Neural cell (in vitro differentiated cells): ENCODE results near the gene MANBA. TPM values are rescaled to one million over a fixed set of nuclear protein-coding genes. Genes with fewer than 3 reads are reported as not detected.

ENCODE experiments used
- H2AFZ ChIP-seq: fragments of 200-600, 300-800 bp; sonication (generic), shearing (Covaris generic); 2 replicates; pipeline ENCODE4 v1.6.0; 2014; ENCODE audit warnings: low read depth, mild to moderate bottlenecking, antibody characterized with exemption, low read length, moderate library complexity
- H3F3A ChIP-seq: fragments of 200-600 bp; shearing (Covaris generic); 2 replicates; pipeline ENCODE4 v1.6.1; 2016; ENCODE audit warnings: mild to moderate bottlenecking, moderate library complexity, mixed read lengths, antibody characterized with exemption, low read length; ENCODE audit not compliant: insufficient read depth, poor library complexity, severe bottlenecking
- H3K27ac ChIP-seq: fragments of 200-600, 300-800 bp; sonication (generic), shearing (Covaris generic); 2 replicates; pipeline ENCODE4 v1.5.1; 2014; ENCODE audit warnings: mild to moderate bottlenecking, low read length, moderate library complexity
- H3K27me3 ChIP-seq: fragments of 300-800, 200-600 bp; sonication (generic), shearing (Covaris generic); 2 replicates; pipeline ENCODE4 v1.6.0; 2014; ENCODE audit warnings: mild to moderate bottlenecking, low read depth, low read length, moderate library complexity; ENCODE audit not compliant: insufficient read depth
- H3K36me3 ChIP-seq: fragments of 300-800, 200-600 bp; sonication (generic), shearing (Covaris generic); 2 replicates; pipeline ENCODE4 v1.5.1; 2014; ENCODE audit warnings: mild to moderate bottlenecking, antibody characterized with exemption, low read length, moderate library complexity; ENCODE audit not compliant: insufficient read depth
- H3K4me2 ChIP-seq: fragments of 300-800, 200-600 bp; sonication (generic), shearing (Covaris generic); 2 replicates; pipeline ENCODE4 v1.6.0; 2014; ENCODE audit warnings: mild to moderate bottlenecking, low read length
- H3K4me3 ChIP-seq: fragments of 300-800, 200-600 bp; sonication (generic), shearing (Covaris generic); 2 replicates; pipeline ENCODE4 v1.5.1; 2014; ENCODE audit warnings: mild to moderate bottlenecking, low read length, moderate library complexity
- H3K79me2 ChIP-seq: fragments of 200-600 bp; shearing (Covaris generic); replicated peaks from 2 replicates; pipeline ENCODE4 v1.6.0; 2014; ENCODE audit warnings: mild to moderate bottlenecking, low read length, moderate library complexity; ENCODE audit not compliant: insufficient read depth
- H3K9ac ChIP-seq: fragments of 300-800, 200-600 bp; sonication (generic), shearing (Covaris generic); 2 replicates; pipeline ENCODE4 v1.6.1; 2016; ENCODE audit warnings: mild to moderate bottlenecking, low read length, mixed read lengths
- H3K9me2 ChIP-seq: fragments of 200-600 bp; shearing (Covaris generic); 2 replicates; pipeline ENCODE4 v1.6.1; 2016; ENCODE audit warnings: mild to moderate bottlenecking, low read length, mixed read lengths; ENCODE audit not compliant: insufficient read depth
- H3K9me3 ChIP-seq: fragments of 200-600, 300-800 bp; sonication (generic), shearing (Covaris generic); 2 replicates; pipeline ENCODE4 v1.6.1; 2016; ENCODE audit warnings: mild to moderate bottlenecking, mixed run types, low read length, moderate library complexity, mixed read lengths
- H4K20me1 ChIP-seq: fragments of 200-600 bp; shearing (Covaris generic); 2 replicates; pipeline ENCODE4 v1.6.1; 2016; ENCODE audit warnings: mild to moderate bottlenecking, mixed run types; ENCODE audit not compliant: insufficient read depth
- EP300 ChIP-seq: fragments of 450-650 bp; conservative IDR thresholded peaks from 2 replicates; pipeline ENCODE4 v1.6.1; 2014; ENCODE audit warnings: antibody characterized with exemption, mild to moderate bottlenecking, moderate library complexity; ENCODE audit not compliant: poor library complexity, severe bottlenecking
- EZH2 ChIP-seq: fragments of 200-600, 300-800 bp; shearing (Covaris generic), sonication (generic); IDR thresholded peaks from 2 replicates; pipeline ENCODE4 v1.6.1; 2014; ENCODE audit warnings: antibody characterized with exemption, low read length, borderline replicate concordance, mild to moderate bottlenecking; ENCODE audit not compliant: insufficient read depth, poor library complexity, severe bottlenecking
- MXI1 ChIP-seq: fragments of 450-650 bp; conservative IDR thresholded peaks from 2 replicates; pipeline ENCODE4 v1.6.1; 2014; ENCODE audit warnings: antibody characterized with exemption, mild to moderate bottlenecking; ENCODE audit not compliant: poor library complexity, severe bottlenecking
- POLR2AphosphoS5 ChIP-seq: IDR thresholded peaks from 2 replicates; pipeline ENCODE4 v1.6.1; 2012
- RAD21 ChIP-seq: fragments of 450-650 bp; conservative IDR thresholded peaks from 2 replicates; pipeline ENCODE4 v1.6.1; 2014; ENCODE audit warnings: antibody characterized with exemption, mild to moderate bottlenecking, moderate library complexity
- SMC3 ChIP-seq: fragments of 450-650 bp; conservative IDR thresholded peaks from 2 replicates; pipeline ENCODE4 v1.6.1; 2014; ENCODE audit warnings: antibody characterized with exemption, mild to moderate bottlenecking, moderate library complexity; ENCODE audit not compliant: poor library complexity
- TAF1 ChIP-seq: IDR thresholded peaks from 2 replicates; pipeline ENCODE4 v1.6.1; 2012; ENCODE audit warnings: low read depth
- polyA plus RNA-seq: library from polyadenylated mRNA; depleted of rRNA; stranded (reverse); fragments of >200 nt; gene quantifications from 2 replicates; pipeline ENCODE4 v1.2.3, GENCODE V29; 2014
- TF ChIP-seq, protein P1 (sequence below): fragments of 450-650 bp; IDR thresholded peaks from 2 replicates; pipeline ENCODE4 v1.5.1; 2014; ENCODE audit warnings: antibody characterized with exemption, mild to moderate bottlenecking, moderate library complexity; ENCODE audit not compliant: poor library complexity, severe bottlenecking
- TF ChIP-seq, protein P2 (sequence below): IDR thresholded peaks from 2 replicates; pipeline ENCODE4 v1.6.1; 2012; ENCODE audit warnings: borderline replicate concordance

The MANBA gene
- polyA plus RNA-seq, 1 donor from 2014 or later: 43.8 TPM

DNA sequence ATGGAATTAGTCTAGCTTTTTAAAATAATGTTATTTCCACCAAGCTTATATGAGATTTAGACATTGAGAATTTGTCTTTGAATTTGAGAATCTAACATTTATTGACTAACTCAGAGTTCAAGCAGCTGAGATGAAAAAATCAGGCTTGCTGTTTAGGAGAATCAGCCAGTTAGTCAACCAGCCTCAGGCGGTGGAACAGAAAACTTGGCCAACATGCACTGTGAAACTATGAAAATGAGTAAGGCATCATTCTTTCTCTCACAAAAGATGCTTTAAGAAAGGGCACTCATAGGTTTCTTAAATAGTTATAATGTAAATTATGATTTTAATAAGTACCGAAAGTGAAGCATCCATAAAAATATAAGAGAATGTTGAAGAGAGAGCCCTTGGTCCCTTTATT, 175.4 kb downstream of the MANBA start:
- Histone ChIP-seq H4K20me1 (no peaks in the 10 kb centered on the region), H3K4me2 (no peak overlapping the region), H3K9ac (no peak overlapping the region), H3K36me3 (no peaks in the 10 kb centered on the region), H3K9me3 (no peaks in the 10 kb centered on the region), H3K4me3 (no peak overlapping the region), H3K79me2 (no peaks in the 10 kb centered on the region), H3K9me2 (no peaks in the 10 kb centered on the region), H3F3A (no peaks in the 10 kb centered on the region), H3K27me3 (no peaks in the 10 kb centered on the region), H2AFZ (no peak overlapping the region), H3K27ac (no peak overlapping the region)
- TF ChIP-seq SMC3 (no peak), RAD21 (no peak), EP300 (no peak), POLR2AphosphoS5 (no peak), MXI1 (no peak), TAF1 (no peak), EZH2 (no peak)
- TF ChIP-seq, protein P1, sequence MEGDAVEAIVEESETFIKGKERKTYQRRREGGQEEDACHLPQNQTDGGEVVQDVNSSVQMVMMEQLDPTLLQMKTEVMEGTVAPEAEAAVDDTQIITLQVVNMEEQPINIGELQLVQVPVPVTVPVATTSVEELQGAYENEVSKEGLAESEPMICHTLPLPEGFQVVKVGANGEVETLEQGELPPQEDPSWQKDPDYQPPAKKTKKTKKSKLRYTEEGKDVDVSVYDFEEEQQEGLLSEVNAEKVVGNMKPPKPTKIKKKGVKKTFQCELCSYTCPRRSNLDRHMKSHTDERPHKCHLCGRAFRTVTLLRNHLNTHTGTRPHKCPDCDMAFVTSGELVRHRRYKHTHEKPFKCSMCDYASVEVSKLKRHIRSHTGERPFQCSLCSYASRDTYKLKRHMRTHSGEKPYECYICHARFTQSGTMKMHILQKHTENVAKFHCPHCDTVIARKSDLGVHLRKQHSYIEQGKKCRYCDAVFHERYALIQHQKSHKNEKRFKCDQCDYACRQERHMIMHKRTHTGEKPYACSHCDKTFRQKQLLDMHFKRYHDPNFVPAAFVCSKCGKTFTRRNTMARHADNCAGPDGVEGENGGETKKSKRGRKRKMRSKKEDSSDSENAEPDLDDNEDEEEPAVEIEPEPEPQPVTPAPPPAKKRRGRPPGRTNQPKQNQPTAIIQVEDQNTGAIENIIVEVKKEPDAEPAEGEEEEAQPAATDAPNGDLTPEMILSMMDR: no peak
- TF ChIP-seq, protein P2, sequence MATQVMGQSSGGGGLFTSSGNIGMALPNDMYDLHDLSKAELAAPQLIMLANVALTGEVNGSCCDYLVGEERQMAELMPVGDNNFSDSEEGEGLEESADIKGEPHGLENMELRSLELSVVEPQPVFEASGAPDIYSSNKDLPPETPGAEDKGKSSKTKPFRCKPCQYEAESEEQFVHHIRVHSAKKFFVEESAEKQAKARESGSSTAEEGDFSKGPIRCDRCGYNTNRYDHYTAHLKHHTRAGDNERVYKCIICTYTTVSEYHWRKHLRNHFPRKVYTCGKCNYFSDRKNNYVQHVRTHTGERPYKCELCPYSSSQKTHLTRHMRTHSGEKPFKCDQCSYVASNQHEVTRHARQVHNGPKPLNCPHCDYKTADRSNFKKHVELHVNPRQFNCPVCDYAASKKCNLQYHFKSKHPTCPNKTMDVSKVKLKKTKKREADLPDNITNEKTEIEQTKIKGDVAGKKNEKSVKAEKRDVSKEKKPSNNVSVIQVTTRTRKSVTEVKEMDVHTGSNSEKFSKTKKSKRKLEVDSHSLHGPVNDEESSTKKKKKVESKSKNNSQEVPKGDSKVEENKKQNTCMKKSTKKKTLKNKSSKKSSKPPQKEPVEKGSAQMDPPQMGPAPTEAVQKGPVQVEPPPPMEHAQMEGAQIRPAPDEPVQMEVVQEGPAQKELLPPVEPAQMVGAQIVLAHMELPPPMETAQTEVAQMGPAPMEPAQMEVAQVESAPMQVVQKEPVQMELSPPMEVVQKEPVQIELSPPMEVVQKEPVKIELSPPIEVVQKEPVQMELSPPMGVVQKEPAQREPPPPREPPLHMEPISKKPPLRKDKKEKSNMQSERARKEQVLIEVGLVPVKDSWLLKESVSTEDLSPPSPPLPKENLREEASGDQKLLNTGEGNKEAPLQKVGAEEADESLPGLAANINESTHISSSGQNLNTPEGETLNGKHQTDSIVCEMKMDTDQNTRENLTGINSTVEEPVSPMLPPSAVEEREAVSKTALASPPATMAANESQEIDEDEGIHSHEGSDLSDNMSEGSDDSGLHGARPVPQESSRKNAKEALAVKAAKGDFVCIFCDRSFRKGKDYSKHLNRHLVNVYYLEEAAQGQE: no peak

DNA sequence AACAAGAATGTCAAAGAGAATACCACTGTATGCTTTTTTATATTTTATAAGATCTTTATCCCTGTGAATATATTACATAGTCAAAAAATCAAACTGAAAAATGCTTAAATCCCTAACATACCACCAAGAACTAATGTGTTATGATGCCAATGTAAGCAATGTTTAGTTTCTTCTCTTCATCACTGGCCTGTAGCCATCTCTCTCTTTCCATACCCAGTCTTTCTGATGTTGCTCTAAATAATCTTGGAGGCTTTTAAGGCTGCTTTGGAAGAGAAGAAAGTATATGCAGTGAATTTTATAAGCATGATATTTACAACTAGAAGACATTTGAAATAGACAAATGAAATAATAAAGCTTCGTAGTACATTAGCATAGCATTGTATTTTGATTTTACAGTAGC, 176.7 kb downstream of the MANBA start:
- no peak overlapping the region for H3K4me3 ChIP-seq
- no peak for TF ChIP-seq SMC3
- no peak for TF ChIP-seq EP300
- TF ChIP-seq, protein P1: no peak
- no peak for TF ChIP-seq POLR2AphosphoS5
- TF ChIP-seq, protein P2: no peak
- no peak for TF ChIP-seq MXI1
- no peaks in the 10 kb centered on the region for H3K79me2 ChIP-seq
- no peak overlapping the region for H2AFZ ChIP-seq
- no peaks in the 10 kb centered on the region for H3K36me3 ChIP-seq
- H3K27me3 ChIP-seq: no peaks in the 10 kb centered on the region
- H3K27ac ChIP-seq: no peak overlapping the region
- H3K9me2 ChIP-seq: no peaks in the 10 kb centered on the region
- no peak overlapping the region for H3K9ac ChIP-seq
- no peak overlapping the region for H3K4me2 ChIP-seq
- H3K9me3 ChIP-seq: no peaks in the 10 kb centered on the region
- H4K20me1 ChIP-seq: no peaks in the 10 kb centered on the region
- H3F3A ChIP-seq: no peaks in the 10 kb centered on the region
